MM.1S (cell line): ENCODE data around the gene AMZ2.

Source experiments
- DNase-seq: peaks from one replicate; pipeline ENCODE4 v3.0.0-alpha.2; 2015
- H2AFZ ChIP-seq: fragments of 300-600 bp; sonication (generic); 2 replicates; pipeline ENCODE4 v1.6.0; 2016; ENCODE audit warnings: antibody characterized with exemption, low read length
- H3F3A ChIP-seq: fragments of 300-600 bp; sonication (generic); 2 replicates; pipeline ENCODE4 v1.6.1; 2016; ENCODE audit warnings: mild to moderate bottlenecking, antibody characterized with exemption, low read length, moderate library complexity, mixed read lengths; ENCODE audit not compliant: insufficient read depth
- H3K27ac ChIP-seq: fragments of 300-600 bp; sonication (generic); 2 replicates; pipeline ENCODE4 v1.5.1; 2016; ENCODE audit warnings: mild to moderate bottlenecking, low read length
- H3K27me3 ChIP-seq: fragments of 300-600 bp; sonication (generic); replicated peaks from 2 replicates; pipeline ENCODE4 v1.6.0; 2016; ENCODE audit warnings: low read length; ENCODE audit not compliant: insufficient read depth
- H3K36me3 ChIP-seq: fragments of 300-600 bp; sonication (generic); replicated peaks from 2 replicates; pipeline ENCODE4 v1.6.1; 2016; ENCODE audit warnings: mild to moderate bottlenecking, low read length, mixed read lengths; ENCODE audit not compliant: insufficient read depth
- H3K4me1 ChIP-seq: fragments of 300-600 bp; sonication (generic); 2 replicates; pipeline ENCODE4 v1.6.1; 2016; ENCODE audit warnings: low read length, mixed read lengths
- H3K4me2 ChIP-seq: fragments of 300-600 bp; sonication (generic); 2 replicates; pipeline ENCODE4 v1.6.0; 2016; ENCODE audit warnings: low read depth, low read length
- H3K4me3 ChIP-seq: fragments of 300-600 bp; sonication (generic); 2 replicates; pipeline ENCODE4 v1.5.1; 2016; ENCODE audit warnings: low read length, mixed read lengths
- H3K79me2 ChIP-seq: fragments of 300-600 bp; sonication (generic); 2 replicates; pipeline ENCODE4 v1.6.1; 2016; ENCODE audit warnings: mixed run types, low read length, mixed read lengths
- H3K9ac ChIP-seq: fragments of 300-600 bp; sonication (generic); 2 replicates; pipeline ENCODE4 v1.6.1; 2016; ENCODE audit warnings: low read length, mixed read lengths
- H3K9me2 ChIP-seq: fragments of 300-600 bp; sonication (generic); replicated peaks from 2 replicates; pipeline ENCODE4 v1.6.1; 2016; ENCODE audit warnings: mild to moderate bottlenecking, low read length, mixed read lengths; ENCODE audit not compliant: insufficient read depth
- H3K9me3 ChIP-seq: fragments of 300-600 bp; sonication (generic); replicated peaks from 2 replicates; pipeline ENCODE4 v1.6.1; 2016; ENCODE audit warnings: mild to moderate bottlenecking, low read length, mixed read lengths; ENCODE audit not compliant: insufficient read depth
- H4K20me1 ChIP-seq: fragments of 300-600 bp; sonication (generic); 2 replicates; pipeline ENCODE4 v1.6.1; 2016; ENCODE audit warnings: mild to moderate bottlenecking, low read length, moderate library complexity, mixed read lengths; ENCODE audit not compliant: insufficient read depth
- EZH2 ChIP-seq: fragments of 300-600 bp; sonication (generic); optimal IDR thresholded peaks from 2 replicates; pipeline ENCODE3; 2017; ENCODE audit warnings: low read depth, mild to moderate bottlenecking, antibody characterized with exemption, low read length, mixed read lengths
- EZH2phosphoT487 ChIP-seq: fragments of 300-600 bp; sonication (generic); IDR thresholded peaks from 2 replicates; pipeline ENCODE4 v1.6.1; 2018; ENCODE audit warnings: antibody characterized with exemption, low read length
- TF ChIP-seq, protein P1 (sequence below): fragments of 300-600 bp; sonication (generic); IDR thresholded peaks from 2 replicates; pipeline ENCODE4 v1.5.1; 2016; ENCODE audit warnings: antibody characterized with exemption, low read length, mixed read lengths

AMZ2 gene, protein sequence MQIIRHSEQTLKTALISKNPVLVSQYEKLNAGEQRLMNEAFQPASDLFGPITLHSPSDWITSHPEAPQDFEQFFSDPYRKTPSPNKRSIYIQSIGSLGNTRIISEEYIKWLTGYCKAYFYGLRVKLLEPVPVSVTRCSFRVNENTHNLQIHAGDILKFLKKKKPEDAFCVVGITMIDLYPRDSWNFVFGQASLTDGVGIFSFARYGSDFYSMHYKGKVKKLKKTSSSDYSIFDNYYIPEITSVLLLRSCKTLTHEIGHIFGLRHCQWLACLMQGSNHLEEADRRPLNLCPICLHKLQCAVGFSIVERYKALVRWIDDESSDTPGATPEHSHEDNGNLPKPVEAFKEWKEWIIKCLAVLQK

DNA sequence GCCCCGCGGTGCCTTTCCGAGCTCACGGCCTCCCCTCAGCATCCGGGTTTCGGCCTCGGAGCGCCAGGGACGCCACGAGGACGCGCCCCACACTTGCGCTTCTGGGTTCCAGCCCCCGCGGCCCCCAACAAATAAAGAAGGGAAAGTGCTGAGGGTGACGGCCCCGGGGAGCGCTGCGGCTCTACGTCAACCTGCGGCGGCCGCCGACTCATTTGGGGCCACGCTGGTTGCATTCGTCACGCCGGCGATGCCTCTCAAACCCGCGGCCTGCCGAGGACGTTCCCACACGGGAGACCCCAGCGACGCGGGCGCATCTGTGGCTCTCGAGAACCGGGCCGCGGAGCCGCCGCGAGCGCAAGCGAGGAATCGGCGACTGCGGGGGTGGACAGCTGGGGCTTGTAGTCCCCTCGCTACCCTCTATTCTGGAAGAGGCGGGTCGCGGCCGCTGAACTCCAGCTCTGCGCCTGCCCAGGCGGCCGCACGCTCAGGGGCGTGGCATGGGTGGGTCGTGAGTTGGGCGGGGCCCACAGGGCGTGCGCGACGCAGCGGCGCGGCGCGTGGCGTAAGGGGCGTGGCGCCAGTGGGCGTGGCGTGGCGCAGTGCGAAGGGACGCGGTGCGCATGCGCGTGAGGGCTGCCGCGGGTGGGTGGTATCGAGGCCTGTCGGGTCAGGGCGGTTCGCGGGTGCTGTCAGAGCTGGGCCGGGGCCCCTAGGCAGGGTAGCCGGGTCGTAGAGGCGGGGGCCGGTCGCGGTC is at the start of gene AMZ2:
Gene AMZ2 (plus strand): TSS at position 599 of the 754 bp plus-strand sequence. CDS start 2,145 bp downstream, outside the sequence.
- Histone ChIP-seq H3K4me3 (peak within 1 kb of the TSS; percentile 94), H3K4me2 (peak within 1 kb of the TSS; percentile 90), H3K9me3 (no peaks in the 10 kb centered on the region), H3K27ac (peak within 1 kb of the TSS; percentile 86), H3K79me2 (peaks cover 16% of the 10 kb centered on the region), H3K9me2 (no peaks in the 10 kb centered on the region), H3K4me1 (peaks cover 11% of the 10 kb centered on the region), H3K27me3 (no peaks in the 10 kb centered on the region), H3K9ac (peak within 1 kb of the TSS; percentile 98), H4K20me1 (no peaks in the 10 kb centered on the region), H3F3A (no peaks in the 10 kb centered on the region), H3K36me3 (no peaks in the 10 kb centered on the region), H2AFZ (peak within 1 kb of the TSS; percentile 77)
- no peak for TF ChIP-seq EZH2
- no peak for TF ChIP-seq EZH2phosphoT487
- TF ChIP-seq, protein P1, sequence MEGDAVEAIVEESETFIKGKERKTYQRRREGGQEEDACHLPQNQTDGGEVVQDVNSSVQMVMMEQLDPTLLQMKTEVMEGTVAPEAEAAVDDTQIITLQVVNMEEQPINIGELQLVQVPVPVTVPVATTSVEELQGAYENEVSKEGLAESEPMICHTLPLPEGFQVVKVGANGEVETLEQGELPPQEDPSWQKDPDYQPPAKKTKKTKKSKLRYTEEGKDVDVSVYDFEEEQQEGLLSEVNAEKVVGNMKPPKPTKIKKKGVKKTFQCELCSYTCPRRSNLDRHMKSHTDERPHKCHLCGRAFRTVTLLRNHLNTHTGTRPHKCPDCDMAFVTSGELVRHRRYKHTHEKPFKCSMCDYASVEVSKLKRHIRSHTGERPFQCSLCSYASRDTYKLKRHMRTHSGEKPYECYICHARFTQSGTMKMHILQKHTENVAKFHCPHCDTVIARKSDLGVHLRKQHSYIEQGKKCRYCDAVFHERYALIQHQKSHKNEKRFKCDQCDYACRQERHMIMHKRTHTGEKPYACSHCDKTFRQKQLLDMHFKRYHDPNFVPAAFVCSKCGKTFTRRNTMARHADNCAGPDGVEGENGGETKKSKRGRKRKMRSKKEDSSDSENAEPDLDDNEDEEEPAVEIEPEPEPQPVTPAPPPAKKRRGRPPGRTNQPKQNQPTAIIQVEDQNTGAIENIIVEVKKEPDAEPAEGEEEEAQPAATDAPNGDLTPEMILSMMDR = no peak
- peak; percentile 95 for DNase-seq

DNA sequence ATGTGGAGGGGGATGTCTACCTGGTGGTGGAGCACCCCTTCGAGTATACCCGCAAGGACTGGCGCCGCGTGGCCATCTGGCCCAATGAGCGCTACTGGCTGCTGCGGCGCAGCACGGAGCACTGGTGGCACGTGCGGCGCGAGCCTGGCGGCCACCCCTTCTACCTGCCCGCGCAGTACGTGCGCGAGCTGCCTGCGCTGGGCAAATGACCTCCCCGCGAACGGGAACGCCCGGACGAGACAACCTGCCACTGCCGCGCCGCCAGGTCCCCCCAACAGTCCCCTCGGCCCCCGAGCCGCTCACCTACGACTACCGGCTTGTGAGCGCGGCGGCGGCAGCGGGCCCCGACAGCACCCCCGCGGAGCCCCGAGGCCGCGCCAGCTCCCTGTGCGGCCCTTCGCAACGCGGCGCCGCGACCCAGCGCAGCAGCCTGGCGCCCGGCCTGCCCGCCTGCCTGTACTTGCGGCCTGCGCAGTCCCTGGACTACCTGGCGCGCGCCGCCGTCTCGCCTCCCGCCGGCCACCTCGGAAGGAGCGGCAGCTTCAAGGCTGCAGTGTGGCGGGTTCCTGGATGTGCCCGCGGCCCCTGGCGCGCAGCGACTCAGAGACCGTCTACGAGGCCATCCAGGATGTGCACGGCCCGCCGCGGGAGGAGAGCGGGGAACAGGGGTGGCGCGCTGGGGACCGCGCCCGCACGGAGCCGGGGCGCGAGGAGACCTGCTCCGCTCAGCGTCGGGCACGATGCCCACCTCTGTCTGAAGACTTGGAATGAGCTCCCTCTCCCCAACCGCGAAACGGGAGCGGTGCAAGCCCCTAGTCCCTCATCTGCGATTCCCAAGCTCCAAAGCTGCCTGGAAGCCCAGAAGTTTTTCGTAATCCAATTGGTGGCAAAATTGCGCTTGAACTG is 48.7 kb upstream of the AMZ2 start:
- Histone ChIP-seq H3K4me2 (peak overlapping the region; percentile 97), H3K4me3 (peak overlapping the region; percentile 60), H3K4me1 (peaks cover 13% of the 10 kb centered on the region), H3F3A (peaks cover 3% of the 10 kb centered on the region; the same call in 1 of the 2 replicates), H3K27ac (no peak overlapping the region), H4K20me1 (no peaks in the 10 kb centered on the region), H2AFZ (no peak overlapping the region), H3K9ac (no peak overlapping the region), H3K27me3 (peaks cover 60% of the 10 kb centered on the region), H3K36me3 (no peaks in the 10 kb centered on the region), H3K9me3 (no peaks in the 10 kb centered on the region), H3K9me2 (no peaks in the 10 kb centered on the region), H3K79me2 (no peaks in the 10 kb centered on the region)
- no peak for DNase-seq
- TF ChIP-seq EZH2phosphoT487 (no peak), EZH2 (no peak)
- TF ChIP-seq, protein P1 = no peak

DNA sequence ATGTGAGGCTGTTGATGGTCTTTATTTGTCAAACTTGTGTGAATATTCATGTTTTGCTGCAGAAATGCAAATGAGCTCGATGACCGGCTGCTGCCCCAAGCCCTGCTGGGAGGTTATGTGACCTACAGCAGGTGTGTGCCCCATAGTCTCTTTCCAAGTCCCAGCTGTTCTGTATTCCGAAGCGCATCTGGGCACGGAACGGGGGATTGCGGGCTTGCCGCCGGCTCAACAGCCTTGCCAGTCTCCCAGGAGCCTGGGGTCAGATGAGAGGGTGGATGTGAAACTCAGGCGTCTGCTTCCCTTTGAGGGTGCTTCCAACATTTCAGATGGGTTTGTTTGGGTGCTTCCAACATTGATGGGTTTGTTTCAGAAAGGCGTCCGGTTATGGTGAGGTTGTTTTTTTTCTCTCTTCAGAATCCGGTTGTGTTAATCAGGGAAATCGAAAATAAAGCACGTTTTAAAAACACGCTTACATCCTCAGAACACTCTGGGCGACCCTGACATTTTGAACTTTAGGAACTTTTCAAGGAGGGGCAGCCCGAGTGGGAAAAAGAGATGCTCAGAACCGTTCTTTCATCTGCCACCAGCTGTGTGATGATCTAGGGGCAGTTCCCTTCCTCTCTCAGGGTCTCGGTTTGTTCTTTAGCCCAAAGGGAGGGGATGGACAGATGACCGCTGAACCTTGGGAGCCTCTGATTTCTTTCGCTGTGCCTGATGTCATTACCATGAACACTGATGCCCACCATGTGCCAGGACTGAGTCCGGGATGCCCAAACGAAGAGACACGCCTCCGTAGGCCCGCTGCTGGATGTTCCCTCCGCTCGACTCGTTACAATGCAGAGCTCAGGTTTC is 47.8 kb upstream of the AMZ2 start:
- TF ChIP-seq, protein P1 = no peak
- no peak for TF ChIP-seq EZH2
- no peak for TF ChIP-seq EZH2phosphoT487
- no peaks in the 10 kb centered on the region for H3K36me3 ChIP-seq
- H3K79me2 ChIP-seq = no peaks in the 10 kb centered on the region
- no peak for DNase-seq
- H3K27me3 ChIP-seq = peaks cover 54% of the 10 kb centered on the region
- H3K9me3 ChIP-seq = no peaks in the 10 kb centered on the region
- no peak overlapping the region for H3K27ac ChIP-seq
- peak overlapping the region; percentile 25; the same call in 1 of the 2 replicates for H3K9ac ChIP-seq
- H3F3A ChIP-seq = peaks cover 3% of the 10 kb centered on the region; the same call in 1 of the 2 replicates
- peak overlapping the region; percentile 74 for H2AFZ ChIP-seq
- peaks cover 13% of the 10 kb centered on the region for H3K4me1 ChIP-seq
- H3K4me3 ChIP-seq = peak overlapping the region; percentile 60
- H3K4me2 ChIP-seq = peak overlapping the region; percentile 97
- no peaks in the 10 kb centered on the region for H3K9me2 ChIP-seq
- H4K20me1 ChIP-seq = no peaks in the 10 kb centered on the region
